Neutrophil (primary cell): Measurements from ENCODE around the gene GNAI1.

ENCODE experiments used
- H3K27ac ChIP-seq: fragments of 200-600 bp; sonication (generic); 2 replicates; pipeline ENCODE4 v1.5.1; 2016; ENCODE audit warnings: mild to moderate bottlenecking, moderate library complexity
- H3K27me3 ChIP-seq: fragments of 200-600 bp; sonication (generic); 2 replicates; pipeline ENCODE4 v1.6.0; 2016; ENCODE audit warnings: mild to moderate bottlenecking
- H3K36me3 ChIP-seq: fragments of 200-600 bp; sonication (generic); 2 replicates; pipeline ENCODE4 v1.5.1; 2017
- H3K4me1 ChIP-seq, 2 experiments: fragments of 200-600 bp in 1 of 2; sonication (generic) in 1 of 2; 1 replicate in 1 of 2; 2 replicates in 1 of 2; pipeline versions ENCODE4 v1.5.1 to v1.6.1; 2013 to 2016; ENCODE audit warnings: low read depth in 1 of 2, low read length in 1 of 2, mild to moderate bottlenecking in 1 of 2, moderate library complexity in 1 of 2; ENCODE audit not compliant: control insufficient read depth in 1 of 2, insufficient read depth in 1 of 2
- H3K4me3 ChIP-seq, 2 experiments: fragments of 200-600 bp in 1 of 2; sonication (generic) in 1 of 2; 1 replicate in 1 of 2; 2 replicates in 1 of 2; pipeline ENCODE4 v1.5.1; 2013 to 2016; ENCODE audit warnings: low read depth in 1 of 2, low read length in 1 of 2, mild to moderate bottlenecking in 1 of 2, moderate library complexity in 1 of 2
- H3K9me3 ChIP-seq: fragments of 200-600 bp; sonication (generic); 2 replicates; pipeline ENCODE4 v1.5.1; 2016
- CTCF ChIP-seq: fragments of 200-600 bp; sonication (generic); IDR thresholded peaks from 2 replicates; pipeline ENCODE4 v1.5.1; 2016; ENCODE audit warnings: antibody characterized with exemption

GNAI1 gene

GRCh38 chr7:80204454-80204853, 69.8 kb downstream of the GNAI1 start:
- H3K27me3 ChIP-seq: no peaks in the 10 kb centered on the region
- no peaks in the 10 kb centered on the region for H3K9me3 ChIP-seq
- no peak overlapping the region for H3K27ac ChIP-seq
- H3K36me3 ChIP-seq: no peaks in the 10 kb centered on the region
- no peak overlapping the region for H3K4me3 ChIP-seq
- H3K4me1 ChIP-seq: no peaks in the 10 kb centered on the region
- TF ChIP-seq CTCF: no peak

- no peaks in the 10 kb centered on the region for H3K9me3 ChIP-seq
- H3K27ac ChIP-seq: no peak overlapping the region
- H3K4me3 ChIP-seq: no peak overlapping the region
- no peaks in the 10 kb centered on the region for H3K27me3 ChIP-seq
- no peaks in the 10 kb centered on the region for H3K4me1 ChIP-seq
- no peak for TF ChIP-seq CTCF
- no peaks in the 10 kb centered on the region for H3K36me3 ChIP-seq
Observed at GRCh38 chr7:80204919-80205318, 70.3 kb downstream of the GNAI1 start.

- no peaks in the 10 kb centered on the region for H3K27me3 ChIP-seq
- no peak overlapping the region for H3K27ac ChIP-seq
- no peak for TF ChIP-seq CTCF
- no peaks in the 10 kb centered on the region for H3K36me3 ChIP-seq
- no peaks in the 10 kb centered on the region for H3K4me1 ChIP-seq
- no peaks in the 10 kb centered on the region for H3K9me3 ChIP-seq
- H3K4me3 ChIP-seq: no peak overlapping the region
Observed at GRCh38 chr7:80206763-80207162, 72.1 kb downstream of the GNAI1 start.

GRCh38 chr7:80207501-80207900, 72.9 kb downstream of the GNAI1 start:
- no peaks in the 10 kb centered on the region for H3K4me1 ChIP-seq

GRCh38 chr7:80208700-80209099, 74.1 kb downstream of the GNAI1 start:
- no peak overlapping the region for H3K27ac ChIP-seq
- TF ChIP-seq CTCF: no peak
- H3K27me3 ChIP-seq: no peaks in the 10 kb centered on the region
- no peaks in the 10 kb centered on the region for H3K9me3 ChIP-seq
- no peaks in the 10 kb centered on the region for H3K4me1 ChIP-seq
- H3K36me3 ChIP-seq: no peaks in the 10 kb centered on the region
- H3K4me3 ChIP-seq: no peak overlapping the region

More at GRCh38 chr7:80207501-80207900, 72.9 kb downstream of the GNAI1 start:
- TF ChIP-seq CTCF: no peak
- H3K27me3 ChIP-seq: no peaks in the 10 kb centered on the region
- no peaks in the 10 kb centered on the region for H3K36me3 ChIP-seq
- H3K27ac ChIP-seq: no peak overlapping the region
- H3K4me3 ChIP-seq: no peak overlapping the region
- no peaks in the 10 kb centered on the region for H3K9me3 ChIP-seq

- H3K9me3 ChIP-seq: no peaks in the 10 kb centered on the region
Observed at GRCh38 chr7:80210400-80210799, 75.8 kb downstream of the GNAI1 start.

More at GRCh38 chr7:80210400-80210799, 75.8 kb downstream of the GNAI1 start:
- H3K27me3 ChIP-seq: no peaks in the 10 kb centered on the region
- no peak for TF ChIP-seq CTCF
- no peaks in the 10 kb centered on the region for H3K4me1 ChIP-seq
- no peak overlapping the region for H3K27ac ChIP-seq
- H3K36me3 ChIP-seq: no peaks in the 10 kb centered on the region
- H3K4me3 ChIP-seq: no peak overlapping the region
